IPS-15b (cell line): Measurements from ENCODE around the gene ADAMTS18.

Experiments used
- H3K27me3 ChIP-seq: one replicate; pipeline ENCODE4 v1.6.1; 2013; ENCODE audit warnings: low read length; ENCODE audit not compliant: control insufficient read depth, insufficient read depth
- H3K36me3 ChIP-seq: one replicate; pipeline ENCODE4 v1.6.1; 2013; ENCODE audit warnings: low read length; ENCODE audit not compliant: control insufficient read depth, insufficient read depth
- H3K4me1 ChIP-seq: one replicate; pipeline ENCODE4 v1.6.1; 2013; ENCODE audit warnings: mild to moderate bottlenecking, low read length; ENCODE audit not compliant: control insufficient read depth, insufficient read depth
- H3K4me3 ChIP-seq: one replicate; pipeline ENCODE4 v1.5.1; 2013; ENCODE audit warnings: low read depth, low read length
- H3K9ac ChIP-seq: one replicate; pipeline ENCODE4 v1.6.1; 2013; ENCODE audit warnings: low read depth, mild to moderate bottlenecking, low read length
- H3K9me3 ChIP-seq: one replicate; pipeline ENCODE4 v1.6.1; 2013; ENCODE audit warnings: mild to moderate bottlenecking, low read length; ENCODE audit not compliant: control insufficient read depth, insufficient read depth

The ADAMTS18 gene

DNA sequence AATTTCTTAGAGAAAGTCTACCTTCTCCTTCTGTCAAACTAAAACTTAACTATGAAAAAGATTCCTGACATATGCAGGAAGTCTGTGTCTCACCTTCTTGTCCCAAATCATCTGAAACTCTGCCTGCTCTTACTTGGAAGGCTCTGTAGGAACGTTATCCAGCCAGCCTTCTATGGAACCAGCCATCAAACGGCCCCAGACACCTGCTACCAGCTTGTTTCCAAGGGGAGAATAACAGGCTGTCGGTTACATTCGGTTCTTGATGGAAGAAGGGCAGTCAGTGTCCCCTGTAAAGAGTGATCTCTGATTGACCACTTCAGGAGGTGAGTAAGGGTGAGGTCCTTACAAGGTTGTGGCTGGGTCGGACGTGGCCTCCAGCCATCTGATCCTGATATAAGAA is 1.7 kb downstream of the ADAMTS18 start:
- Histone ChIP-seq H3K9me3 (no peaks in the 10 kb centered on the region), H3K27me3 (peaks cover 61% of the 10 kb centered on the region), H3K36me3 (no peaks in the 10 kb centered on the region), H3K4me1 (peaks cover 2% of the 10 kb centered on the region), H3K4me3 (no peak overlapping the region), H3K9ac (no peak overlapping the region)

DNA sequence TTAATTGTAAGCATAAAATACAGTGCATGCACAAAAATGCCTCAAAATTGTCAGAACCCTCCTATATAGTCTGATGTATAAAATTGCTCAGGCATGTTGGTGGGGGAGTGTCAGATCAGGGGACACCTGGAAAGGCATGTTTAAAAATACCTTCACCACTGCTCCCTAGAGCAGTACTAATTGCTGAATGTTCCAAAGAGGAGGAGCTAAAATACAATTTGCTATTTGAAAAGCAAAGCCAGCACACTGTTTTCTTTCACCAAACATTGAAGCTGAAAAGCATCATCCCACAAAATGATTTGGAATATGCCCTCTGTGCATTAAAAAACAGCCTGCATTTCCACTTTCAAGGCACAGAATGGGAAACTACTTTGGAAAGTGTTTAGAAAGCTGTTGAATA is 2.6 kb downstream of the ADAMTS18 start:
- Histone ChIP-seq H3K27me3 (peaks cover 59% of the 10 kb centered on the region), H3K36me3 (no peaks in the 10 kb centered on the region), H3K4me3 (no peak overlapping the region), H3K9me3 (no peaks in the 10 kb centered on the region), H3K9ac (no peak overlapping the region), H3K4me1 (peaks cover 2% of the 10 kb centered on the region)

DNA sequence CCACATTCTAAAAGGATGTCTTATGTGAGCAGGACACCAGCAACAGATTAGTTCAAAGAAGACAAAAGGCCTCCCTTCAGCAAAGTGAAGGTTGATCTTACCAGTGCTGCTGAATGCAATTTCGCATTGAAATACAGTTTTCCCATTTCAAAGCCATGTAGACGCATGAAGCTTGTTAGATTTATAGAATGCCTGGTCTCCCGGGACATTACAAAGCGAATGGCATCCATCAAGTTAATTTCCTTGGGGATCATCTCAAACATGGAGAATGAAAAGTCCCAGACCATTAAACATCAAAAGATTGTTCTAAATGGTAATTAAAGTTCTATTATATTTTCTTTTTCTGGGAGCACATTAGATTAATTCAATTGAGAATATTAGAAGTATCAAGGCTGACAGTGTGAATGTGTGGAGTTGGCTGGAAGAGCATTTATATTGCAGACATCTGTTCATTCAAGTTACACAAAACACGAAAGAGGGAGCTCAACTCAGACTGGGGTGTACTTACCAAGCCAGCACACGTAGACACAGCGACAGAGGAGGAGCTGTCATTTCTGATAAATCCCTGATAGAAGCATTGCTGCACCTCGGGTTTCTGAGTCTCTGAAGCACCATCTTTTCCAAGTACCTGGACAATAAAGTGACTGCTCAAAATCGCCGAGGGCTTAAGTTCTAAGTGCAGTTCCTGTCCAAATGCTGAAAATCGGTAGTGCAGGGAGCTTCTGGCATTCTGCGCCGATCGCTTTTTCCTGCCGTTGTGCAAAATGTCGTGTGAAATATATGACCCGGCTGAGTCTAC is 3.8 kb downstream of the ADAMTS18 start:
- Histone ChIP-seq H3K36me3 (no peaks in the 10 kb centered on the region), H3K9ac (no peak overlapping the region), H3K27me3 (peaks cover 46% of the 10 kb centered on the region), H3K4me3 (no peak overlapping the region), H3K9me3 (no peaks in the 10 kb centered on the region), H3K4me1 (peaks cover 2% of the 10 kb centered on the region)

GRCh38 chr16:77430360-77430759 is 4.5 kb downstream of the ADAMTS18 start:
- H3K9ac ChIP-seq, result no peak overlapping the region
- peaks cover 40% of the 10 kb centered on the region for H3K27me3 ChIP-seq
- H3K4me1 ChIP-seq, result peaks cover 2% of the 10 kb centered on the region
- no peak overlapping the region for H3K4me3 ChIP-seq
- no peaks in the 10 kb centered on the region for H3K36me3 ChIP-seq
- H3K9me3 ChIP-seq, result no peaks in the 10 kb centered on the region

- no peaks in the 10 kb centered on the region for H3K4me1 ChIP-seq
- H3K27me3 ChIP-seq, result no peaks in the 10 kb centered on the region
- H3K9me3 ChIP-seq, result no peaks in the 10 kb centered on the region
- no peak overlapping the region for H3K4me3 ChIP-seq
- no peak overlapping the region for H3K9ac ChIP-seq
- no peaks in the 10 kb centered on the region for H3K36me3 ChIP-seq
These were observed 9.8 kb downstream of the ADAMTS18 start for GRCh38 chr16:77424871-77425604.

GRCh38 chr16:77422196-77422784 is 12.5 kb downstream of the ADAMTS18 start:
- H3K36me3 ChIP-seq, result no peaks in the 10 kb centered on the region

GRCh38 chr16:77416939-77417480 is 17.8 kb downstream of the ADAMTS18 start:
- no peaks in the 10 kb centered on the region for H3K36me3 ChIP-seq
- no peaks in the 10 kb centered on the region for H3K9me3 ChIP-seq
- H3K9ac ChIP-seq, result no peak overlapping the region
- no peaks in the 10 kb centered on the region for H3K27me3 ChIP-seq
- H3K4me1 ChIP-seq, result no peaks in the 10 kb centered on the region
- no peak overlapping the region for H3K4me3 ChIP-seq

More at GRCh38 chr16:77422196-77422784, 12.5 kb downstream of the ADAMTS18 start:
- no peaks in the 10 kb centered on the region for H3K9me3 ChIP-seq
- no peak overlapping the region for H3K4me3 ChIP-seq
- no peaks in the 10 kb centered on the region for H3K27me3 ChIP-seq
- no peaks in the 10 kb centered on the region for H3K4me1 ChIP-seq
- no peak overlapping the region for H3K9ac ChIP-seq

DNA sequence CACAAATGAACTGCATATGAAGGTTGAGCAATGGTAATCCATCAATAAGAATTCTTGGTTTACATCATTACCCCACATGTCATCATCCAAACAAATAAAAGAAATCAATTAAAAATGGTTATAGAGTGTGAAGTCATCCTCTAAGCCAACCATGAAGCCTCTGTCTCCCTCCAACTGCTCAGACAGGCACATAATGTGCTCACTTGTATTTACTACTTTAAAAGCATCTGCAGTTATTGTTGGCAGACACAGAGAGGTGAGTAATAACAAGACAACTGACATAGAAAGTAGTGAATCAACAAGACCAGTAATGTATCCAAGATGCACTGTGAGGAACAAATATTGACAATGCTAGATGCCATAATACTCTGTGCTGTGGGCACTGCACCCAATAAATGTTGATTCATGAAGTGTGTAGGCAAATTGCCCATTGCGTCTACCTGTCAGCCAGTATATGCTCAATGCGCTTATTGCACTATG is 20.0 kb downstream of the ADAMTS18 start:
- no peak overlapping the region for H3K9ac ChIP-seq
- H3K4me1 ChIP-seq, result no peaks in the 10 kb centered on the region
- no peaks in the 10 kb centered on the region for H3K9me3 ChIP-seq
- H3K4me3 ChIP-seq, result no peak overlapping the region
- H3K36me3 ChIP-seq, result no peaks in the 10 kb centered on the region
- no peaks in the 10 kb centered on the region for H3K27me3 ChIP-seq

DNA sequence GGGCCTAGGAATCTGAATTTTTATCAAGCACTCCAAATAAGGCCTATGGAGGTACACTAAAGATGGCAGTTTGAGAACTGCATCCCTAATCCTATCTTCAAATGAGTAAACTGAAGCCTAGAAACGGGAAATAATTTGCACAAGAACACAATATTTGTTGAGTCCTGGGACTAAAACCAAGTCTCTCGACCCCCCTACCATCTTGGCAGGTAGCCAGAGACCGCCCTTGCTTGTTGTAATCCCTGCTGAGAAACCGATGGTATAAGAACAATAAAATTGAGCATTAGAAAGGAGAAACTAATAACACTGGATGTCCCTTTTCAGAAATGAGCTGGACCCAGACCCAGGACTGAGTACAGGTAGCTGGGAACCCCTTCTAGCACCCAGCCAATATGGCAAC is 24.4 kb downstream of the ADAMTS18 start:
- no peaks in the 10 kb centered on the region for H3K36me3 ChIP-seq
- no peak overlapping the region for H3K9ac ChIP-seq
- no peaks in the 10 kb centered on the region for H3K27me3 ChIP-seq
- no peak overlapping the region for H3K4me3 ChIP-seq
- H3K9me3 ChIP-seq, result no peaks in the 10 kb centered on the region
- H3K4me1 ChIP-seq, result no peaks in the 10 kb centered on the region

DNA sequence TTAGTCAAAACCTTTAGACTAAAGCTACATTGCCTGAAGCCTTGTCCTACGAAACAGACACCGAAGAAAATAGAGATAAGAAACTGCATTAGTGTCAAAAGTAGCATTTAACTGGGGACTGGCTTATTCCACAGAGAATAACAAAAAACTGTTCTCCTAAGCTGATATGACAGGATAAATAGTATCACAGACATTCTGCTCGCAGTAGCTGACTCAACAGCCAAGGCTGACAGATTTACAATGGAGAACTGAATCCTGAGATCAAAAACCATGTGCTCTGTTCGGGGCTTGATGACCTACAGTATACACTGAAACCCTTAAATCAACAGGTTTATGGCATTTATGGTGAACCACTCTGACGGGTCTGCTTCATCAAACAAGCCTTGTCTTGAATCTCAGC is 25.5 kb downstream of the ADAMTS18 start:
- Histone ChIP-seq H3K4me1 (peaks cover 3% of the 10 kb centered on the region), H3K27me3 (no peaks in the 10 kb centered on the region), H3K36me3 (no peaks in the 10 kb centered on the region), H3K9me3 (no peaks in the 10 kb centered on the region), H3K4me3 (no peak overlapping the region), H3K9ac (no peak overlapping the region)

DNA sequence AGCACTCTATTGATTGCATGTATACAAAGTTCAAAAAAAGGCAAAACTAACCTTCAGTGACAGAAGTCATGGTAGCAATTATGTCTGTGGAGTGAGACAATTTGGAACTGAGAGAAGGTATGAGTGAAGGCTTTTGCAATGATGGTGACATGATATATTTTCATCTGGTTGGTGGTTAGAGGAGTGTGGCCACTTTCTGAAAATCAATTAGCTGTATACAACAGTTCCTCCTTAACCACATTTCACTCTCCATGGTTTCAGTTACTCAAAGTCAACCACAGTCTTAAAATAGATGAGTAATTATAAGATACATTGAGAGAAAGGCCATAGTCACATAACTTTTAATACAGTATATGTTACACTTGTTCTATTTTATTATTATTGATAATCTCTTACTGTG is 26.2 kb downstream of the ADAMTS18 start:
- Histone ChIP-seq H3K9ac (no peak overlapping the region), H3K9me3 (no peaks in the 10 kb centered on the region), H3K27me3 (no peaks in the 10 kb centered on the region), H3K4me1 (peaks cover 3% of the 10 kb centered on the region), H3K36me3 (no peaks in the 10 kb centered on the region), H3K4me3 (no peak overlapping the region)
